ENCODE measurements around the gene SPIRE1. TPM values are rescaled to one million over a fixed set of nuclear protein-coding genes. Genes with fewer than 3 reads are reported as not detected.

Gene SPIRE1
- total RNA-seq, 1 experiment from 2014 or later = 9.5 TPM

DNA sequence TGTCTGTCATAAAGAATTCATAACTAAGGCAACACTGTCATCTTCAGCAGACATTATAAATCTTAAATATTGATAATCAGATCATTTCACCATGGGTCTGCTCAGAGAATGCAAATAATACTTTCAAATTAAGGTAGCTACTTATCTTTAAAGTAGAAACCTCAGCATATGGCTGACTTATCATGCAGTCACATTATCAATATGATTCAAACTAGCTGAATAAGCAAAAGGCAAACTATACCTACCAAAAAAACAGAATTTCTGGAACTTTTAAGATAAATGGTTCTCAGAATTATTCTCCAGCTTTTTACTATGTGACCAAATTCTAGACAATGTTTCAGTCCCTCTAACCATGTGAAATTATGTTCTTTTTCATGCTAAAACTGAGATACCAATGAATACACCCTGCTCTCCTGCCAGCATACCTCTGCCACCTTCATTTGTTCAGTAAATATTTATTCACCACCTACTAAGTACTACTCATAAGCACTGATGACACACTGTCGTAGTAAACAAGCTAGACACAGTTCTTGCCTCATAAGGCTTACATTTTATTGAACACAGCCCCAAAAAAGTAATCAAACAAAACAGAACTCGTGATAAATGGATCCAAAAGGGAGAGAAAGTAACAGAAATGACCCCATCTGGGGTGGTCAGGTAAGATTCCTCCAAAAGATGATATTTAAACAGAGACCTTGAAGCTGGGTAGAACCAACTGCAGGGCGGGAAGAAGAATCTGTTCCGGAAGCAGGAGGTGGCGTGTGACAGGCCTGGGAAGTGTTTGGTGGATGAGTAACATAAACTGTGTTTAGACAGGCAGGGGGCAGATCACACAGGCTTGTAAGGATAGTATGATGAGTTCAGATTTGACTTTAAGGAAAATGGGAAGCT, 17.7 kb downstream of the SPIRE1 start:
- intact Hi-C loops (cut with micrococcal nuclease; ENCODE audit: unreplicated experiment) = no loop called here
- TF ChIP-seq, protein P1, sequence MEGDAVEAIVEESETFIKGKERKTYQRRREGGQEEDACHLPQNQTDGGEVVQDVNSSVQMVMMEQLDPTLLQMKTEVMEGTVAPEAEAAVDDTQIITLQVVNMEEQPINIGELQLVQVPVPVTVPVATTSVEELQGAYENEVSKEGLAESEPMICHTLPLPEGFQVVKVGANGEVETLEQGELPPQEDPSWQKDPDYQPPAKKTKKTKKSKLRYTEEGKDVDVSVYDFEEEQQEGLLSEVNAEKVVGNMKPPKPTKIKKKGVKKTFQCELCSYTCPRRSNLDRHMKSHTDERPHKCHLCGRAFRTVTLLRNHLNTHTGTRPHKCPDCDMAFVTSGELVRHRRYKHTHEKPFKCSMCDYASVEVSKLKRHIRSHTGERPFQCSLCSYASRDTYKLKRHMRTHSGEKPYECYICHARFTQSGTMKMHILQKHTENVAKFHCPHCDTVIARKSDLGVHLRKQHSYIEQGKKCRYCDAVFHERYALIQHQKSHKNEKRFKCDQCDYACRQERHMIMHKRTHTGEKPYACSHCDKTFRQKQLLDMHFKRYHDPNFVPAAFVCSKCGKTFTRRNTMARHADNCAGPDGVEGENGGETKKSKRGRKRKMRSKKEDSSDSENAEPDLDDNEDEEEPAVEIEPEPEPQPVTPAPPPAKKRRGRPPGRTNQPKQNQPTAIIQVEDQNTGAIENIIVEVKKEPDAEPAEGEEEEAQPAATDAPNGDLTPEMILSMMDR (IDR thresholded peaks at IDR 0.05; ENCODE audit: insufficient read depth in 1 of 2, low read depth in 1 of 2, low read length in 1 of 2, severe bottlenecking in 1 of 2, unreplicated experiment in 1 of 2) = no peak
- DNase-seq = no peak
- H3K27ac Mint-ChIP-seq (ENCODE audit: unreplicated experiment) = no peak overlapping the region
- no peaks in the 10 kb centered on the region for H3K36me3 ChIP-seq (ENCODE audit: control insufficient read depth, insufficient read depth, low read length)
- CTCF ChIA-PET = no interaction called here
- POLR2A ChIA-PET = no interaction called here
- H3K27me3 Mint-ChIP-seq (ENCODE audit: insufficient read depth, unreplicated experiment) = no peaks in the 10 kb centered on the region
- no peaks in the 10 kb centered on the region for H3K9me3 Mint-ChIP-seq (ENCODE audit: unreplicated experiment)
- H3K4me3 Mint-ChIP-seq (ENCODE audit: unreplicated experiment) = no peak overlapping the region
- H3K4me1 Mint-ChIP-seq (ENCODE audit: low read depth, unreplicated experiment) = peaks cover 12% of the 10 kb centered on the region
- no peak overlapping the region for H3K4me3 ChIP-seq (ENCODE audit: low read depth, low read length)
- BruUV-seq (replicated peaks) = no TSS peak
- peaks cover 3% of the 10 kb centered on the region for H3K4me1 ChIP-seq
- no peaks in the 10 kb centered on the region for H3K9me3 ChIP-seq
- H3K27me3 ChIP-seq (replicated peaks; ENCODE audit: control insufficient read depth, insufficient read depth, low read length) = no peaks in the 10 kb centered on the region
- peaks cover 5% of the 10 kb centered on the region for H3K36me3 Mint-ChIP-seq (ENCODE audit: insufficient read depth, unreplicated experiment)

DNA sequence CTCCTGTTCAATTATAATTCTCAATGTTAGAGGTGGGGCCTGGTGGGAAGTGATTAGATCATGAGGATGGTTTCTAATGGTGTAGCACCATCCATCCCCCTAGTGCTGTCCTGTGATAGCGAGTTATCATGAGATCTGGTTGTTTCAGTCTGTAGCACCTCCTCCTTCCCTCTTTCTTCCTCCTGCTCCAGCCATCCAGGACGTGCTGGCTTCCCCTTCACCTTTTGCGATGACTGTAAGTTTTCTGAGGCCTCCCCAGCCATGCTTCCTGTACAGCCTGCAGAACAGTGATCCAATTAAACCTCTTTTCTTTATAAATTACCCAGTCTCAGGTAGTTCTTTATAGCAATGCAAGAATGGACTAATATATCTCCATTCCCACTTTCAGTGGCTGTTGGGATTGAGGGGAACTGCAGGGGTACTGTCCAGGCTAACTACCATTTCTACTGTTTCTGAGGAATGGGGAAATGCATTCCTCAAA, 19.2 kb downstream of the SPIRE1 start:
- Histone ChIP-seq H3K4me3 (ENCODE audit: low read depth, low read length) (no peak overlapping the region), H3K9me3 (no peaks in the 10 kb centered on the region), H3K4me1 (peaks cover 3% of the 10 kb centered on the region), H3K36me3 (ENCODE audit: control insufficient read depth, insufficient read depth, low read length) (no peaks in the 10 kb centered on the region), H3K27me3 (replicated peaks; ENCODE audit: control insufficient read depth, insufficient read depth, low read length) (no peaks in the 10 kb centered on the region)
- intact Hi-C loops (cut with micrococcal nuclease; ENCODE audit: unreplicated experiment) = no loop called here
- no TSS peak for BruUV-seq (replicated peaks)
- Mint-ChIP-seq H3K9me3 (ENCODE audit: unreplicated experiment) (no peaks in the 10 kb centered on the region), H3K27me3 (ENCODE audit: insufficient read depth, unreplicated experiment) (no peaks in the 10 kb centered on the region), H3K4me3 (ENCODE audit: unreplicated experiment) (no peak overlapping the region), H3K36me3 (ENCODE audit: insufficient read depth, unreplicated experiment) (peaks cover 5% of the 10 kb centered on the region), H3K4me1 (ENCODE audit: low read depth, unreplicated experiment) (peaks cover 10% of the 10 kb centered on the region), H3K27ac (ENCODE audit: unreplicated experiment) (no peak overlapping the region)
- POLR2A ChIA-PET = no interaction called here
- no peak for DNase-seq
- CTCF ChIA-PET = no interaction called here
- TF ChIP-seq, protein P1 (IDR thresholded peaks at IDR 0.05; ENCODE audit: insufficient read depth in 1 of 2, low read depth in 1 of 2, low read length in 1 of 2, severe bottlenecking in 1 of 2, unreplicated experiment in 1 of 2) = no peak

DNA sequence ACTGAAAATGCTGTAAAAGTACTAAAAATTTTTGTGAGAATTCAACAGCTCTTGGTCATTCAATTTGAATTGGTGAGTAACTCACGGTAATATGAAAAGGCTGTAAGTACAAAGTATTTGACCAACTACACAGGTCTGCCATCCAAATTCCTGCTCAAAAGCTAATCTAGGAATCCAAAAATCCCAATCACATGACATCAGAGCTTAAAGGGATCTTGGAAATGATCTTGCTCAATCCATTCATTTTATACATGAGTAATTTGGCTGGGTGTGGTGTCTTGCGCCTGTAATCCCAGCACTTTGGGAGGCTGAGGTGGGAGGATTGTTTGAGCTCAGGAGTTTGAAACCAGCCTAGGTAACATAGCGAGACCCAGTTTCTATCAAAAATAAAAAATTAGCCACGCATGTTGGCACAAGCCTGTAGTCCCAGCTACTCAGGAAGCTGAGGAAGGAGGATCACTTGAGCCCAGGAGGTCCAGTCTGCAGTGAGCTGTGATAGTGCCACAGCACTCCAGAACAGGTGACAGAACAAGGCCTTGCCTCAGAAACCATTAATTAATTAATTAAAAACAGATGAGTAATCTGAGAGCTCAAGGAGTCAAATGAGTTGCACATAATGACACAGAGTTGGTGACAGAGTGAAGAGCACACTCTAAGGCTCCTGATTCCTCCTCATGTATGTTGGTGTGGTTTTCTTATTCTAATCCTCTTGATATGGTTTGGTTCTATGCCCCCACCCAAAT, 19.8 kb downstream of the SPIRE1 start:
- Mint-ChIP-seq H3K4me3 (ENCODE audit: unreplicated experiment) (no peak overlapping the region), H3K27me3 (ENCODE audit: insufficient read depth, unreplicated experiment) (no peaks in the 10 kb centered on the region), H3K36me3 (ENCODE audit: insufficient read depth, unreplicated experiment) (peaks cover 5% of the 10 kb centered on the region), H3K4me1 (ENCODE audit: low read depth, unreplicated experiment) (peaks cover 10% of the 10 kb centered on the region), H3K9me3 (ENCODE audit: unreplicated experiment) (no peaks in the 10 kb centered on the region), H3K27ac (ENCODE audit: unreplicated experiment) (no peak overlapping the region)
- no TSS peak for BruUV-seq (replicated peaks)
- Histone ChIP-seq H3K27me3 (replicated peaks; ENCODE audit: control insufficient read depth, insufficient read depth, low read length) (no peaks in the 10 kb centered on the region), H3K9me3 (no peaks in the 10 kb centered on the region), H3K36me3 (ENCODE audit: control insufficient read depth, insufficient read depth, low read length) (no peaks in the 10 kb centered on the region), H3K4me3 (ENCODE audit: low read depth, low read length) (no peak overlapping the region), H3K4me1 (peaks cover 3% of the 10 kb centered on the region)
- intact Hi-C loops (cut with micrococcal nuclease; ENCODE audit: unreplicated experiment) = no loop called here
- DNase-seq = no peak
- POLR2A ChIA-PET = no interaction called here
- TF ChIP-seq, protein P1 (IDR thresholded peaks at IDR 0.05; ENCODE audit: insufficient read depth in 1 of 2, low read depth in 1 of 2, low read length in 1 of 2, severe bottlenecking in 1 of 2, unreplicated experiment in 1 of 2) = no peak
- CTCF ChIA-PET = interaction anchor here (0.6 kb wide), 1 partner anchor 366 kb away, joined by 4 read pairs; no protein-coding TSS in a partner anchor
